Measurements from ENCODE around the gene WWP2.

GRCh38 chr16:69888005-69888590 is 126.0 kb downstream of the WWP2 start:
- TF ChIP-seq SIN3A (IDR thresholded peaks at IDR 0.05; ENCODE audit: borderline replicate concordance, insufficient read depth, low read length): no peak
- no peak for TF ChIP-seq TAF1 (IDR thresholded peaks at IDR 0.05; ENCODE audit: borderline replicate concordance, insufficient read depth, low read length)
- no peak for TF ChIP-seq POLR2AphosphoS5 (IDR thresholded peaks at IDR 0.05; ENCODE audit: low read depth, low read length)

Data from PFSK-1 (cell line).